Stimulated activated naive CD4-positive, alpha-beta T cell treated with Interleukin-2 at 50 U/mL for 16 hours (primary cell): ENCODE data around the gene WDR5B.
"Not testable (repeated sequence)": the region's sequence is repeated elsewhere in the genome, so short reads cannot be mapped to it uniquely, and the experiment has no call there.

Experiments
- DNase-seq: peaks from one replicate; lab custom pipeline; 2025; lab: John Stamatoyannopoulos, UW

The WDR5B gene

GRCh38 chr3:122365582-122366378 is 50.1 kb downstream of the WDR5B start:
- not testable (repeated sequence) for DNase-seq

GRCh38 chr3:122365073-122365472 is 50.8 kb downstream of the WDR5B start:
- DNase-seq: no peak

- DNase-seq: no peak
Measured at GRCh38 chr3:122364490-122364889, 51.4 kb downstream of the WDR5B start.
